Thymus (tissue), 11 donors: Measurements from ENCODE around the gene C5orf24. TPM values are rescaled to one million over a fixed set of nuclear protein-coding genes. Genes with fewer than 3 reads are reported as not detected.
"Not testable (repeated sequence)": the region's sequence is repeated elsewhere in the genome, so short reads cannot be mapped to it uniquely, and the experiment has no call there.

Experiments used
- DNase-seq, 9 donors: peaks; one replicate each; pipeline ENCODE4 v3.0.0-alpha.2; 2013; ENCODE audit warnings: low spot score in 9 of 9, low read depth in 6 of 9, missing footprints in 1 of 9
- H3K27ac ChIP-seq, 2 donors: one replicate each; pipeline ENCODE4 v1.5.1; 2013; ENCODE audit warnings: control low read depth in 1 of 2, low read depth in 1 of 2, low read length in 1 of 2, mild to moderate bottlenecking in 1 of 2, moderate library complexity in 1 of 2
- H3K27me3 ChIP-seq, 2 donors: one replicate each; pipeline ENCODE4 v1.5.1; 2013; ENCODE audit warnings: low read length in 1 of 2; ENCODE audit not compliant: control insufficient read depth in 2 of 2, insufficient read depth in 1 of 2
- H3K36me3 ChIP-seq, 2 donors: one replicate each; pipeline ENCODE4 v1.5.1; 2013; ENCODE audit warnings: low read length in 1 of 2, mild to moderate bottlenecking in 1 of 2, moderate library complexity in 1 of 2; ENCODE audit not compliant: control insufficient read depth in 2 of 2, insufficient read depth in 2 of 2
- H3K4me1 ChIP-seq, 2 donors: one replicate each; pipeline ENCODE4 v1.5.1; 2013; ENCODE audit warnings: low read length in 2 of 2; ENCODE audit not compliant: control insufficient read depth in 2 of 2, insufficient read depth in 2 of 2
- H3K4me3 ChIP-seq, 2 donors: one replicate each; pipeline ENCODE4 v1.5.1; 2013; ENCODE audit warnings: low read length in 2 of 2, control low read depth in 1 of 2, mild to moderate bottlenecking in 1 of 2
- H3K9me3 ChIP-seq, 2 donors: one replicate each; pipeline ENCODE4 v1.5.1; 2013; ENCODE audit warnings: low read length in 1 of 2, mild to moderate bottlenecking in 1 of 2; ENCODE audit not compliant: control insufficient read depth in 2 of 2, insufficient read depth in 1 of 2
- WGBS: extraction: QIAGEN DNeasy Blood & Tissue Kit; methylation state at CpG from one replicate; pipeline ENCODE4 v1.1.7; 2013; 5-methylcytosine and 5-hydroxymethylcytosine counted together
- polyA plus RNA-seq: library from polyadenylated mRNA; stranded (reverse); fragments of 200-250 nt; gene quantifications from one replicate; pipeline ENCODE4 v1.2.3, GENCODE V29; 2013
- total RNA-seq: library from RNA; stranded (reverse); fragments of 120-200 nt; gene quantifications from one replicate; pipeline ENCODE4 v1.2.4, GENCODE V29; 2013
- donor health status: healthy.

C5orf24 gene
- total and polyA plus RNA-seq, 2 donors: 11.7 to 22.4 TPM

DNA sequence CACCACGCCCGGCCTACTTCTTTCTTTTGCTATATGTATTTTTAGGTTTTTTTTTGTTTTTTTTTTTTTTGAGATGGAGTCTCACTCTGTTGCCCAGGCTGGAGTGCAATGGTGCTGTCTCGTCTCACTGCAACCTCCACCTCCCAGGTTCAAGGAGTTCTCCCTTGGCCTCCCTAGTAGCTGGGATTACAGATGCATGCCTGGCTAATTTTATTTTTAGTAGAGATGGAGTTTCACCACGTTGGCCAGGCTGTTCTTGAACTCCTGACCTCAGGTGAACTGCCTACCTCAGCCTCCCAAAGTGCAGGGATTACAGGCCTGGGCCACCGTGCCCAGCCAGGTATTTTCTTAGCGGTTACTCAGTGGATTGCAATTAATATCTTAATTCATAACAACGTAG, 23.9 kb upstream of the C5orf24 start:
- Histone ChIP-seq H3K4me3 (no peak overlapping the region), H3K27me3 (no peaks in the 10 kb centered on the region), H3K4me1 (no peaks in the 10 kb centered on the region), H3K9me3 (no peaks in the 10 kb centered on the region), H3K27ac (no peak overlapping the region), H3K36me3 (peaks cover 47 to 78% of the 10 kb centered on the region in 2 donors)
- no peak for DNase-seq
- 97% methylated on average over 7 of the region's 7 CpGs for WGBS

- Histone ChIP-seq H3K36me3 (peaks cover 37 to 69% of the 10 kb centered on the region in 2 donors), H3K27me3 (no peaks in the 10 kb centered on the region), H3K27ac (no peak overlapping the region), H3K9me3 (no peaks in the 10 kb centered on the region), H3K4me3 (no peak overlapping the region), H3K4me1 (no peaks in the 10 kb centered on the region)
- WGBS: 97% methylated on average over 1 of the region's 1 CpG
- DNase-seq: no peak
These were observed 21.1 kb upstream of the C5orf24 start for GRCh38 chr5:134824681-134825080.

DNA sequence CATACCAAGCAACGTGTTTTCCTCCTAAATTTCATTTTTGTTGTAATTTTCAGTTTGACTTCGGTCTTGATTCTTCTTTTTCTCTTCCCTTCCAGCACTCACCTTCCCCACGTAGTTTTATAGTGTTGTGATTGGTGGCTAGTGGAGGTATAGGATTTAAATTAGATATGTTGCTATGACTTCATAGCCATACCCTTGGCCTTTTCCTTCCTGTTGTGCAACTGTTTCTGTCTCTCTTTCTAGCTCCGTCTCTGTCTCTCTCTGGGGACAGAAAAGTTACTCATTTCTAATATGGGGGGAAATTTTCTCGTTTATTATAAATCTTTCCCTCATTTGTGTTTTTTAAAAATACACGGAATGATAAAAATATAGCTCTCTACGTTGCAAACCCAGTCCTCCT, 20.6 kb upstream of the C5orf24 start:
- H3K27me3 ChIP-seq: no peaks in the 10 kb centered on the region
- DNase-seq: no peak
- H3K4me3 ChIP-seq: no peak overlapping the region
- no peaks in the 10 kb centered on the region for H3K4me1 ChIP-seq
- H3K36me3 ChIP-seq: peaks cover 32 to 65% of the 10 kb centered on the region in 2 donors
- no peak overlapping the region for H3K27ac ChIP-seq
- 97% methylated on average over 7 of the region's 7 CpGs for WGBS
- H3K9me3 ChIP-seq: no peaks in the 10 kb centered on the region

- Histone ChIP-seq H3K9me3 (no peaks in the 10 kb centered on the region), H3K4me1 (no peaks in the 10 kb centered on the region), H3K27ac (no peak overlapping the region), H3K27me3 (no peaks in the 10 kb centered on the region), H3K36me3 (peaks cover 20 to 44% of the 10 kb centered on the region in 2 donors), H3K4me3 (no peak overlapping the region)
- DNase-seq: no peak
- WGBS: 95% methylated on average over 3 of the region's 3 CpGs
These were observed 12.3 kb upstream of the C5orf24 start for GRCh38 chr5:134833340-134834032.

GRCh38 chr5:134835623-134836022, 10.1 kb upstream of the C5orf24 start:
- H3K27ac ChIP-seq: no peak overlapping the region

DNA sequence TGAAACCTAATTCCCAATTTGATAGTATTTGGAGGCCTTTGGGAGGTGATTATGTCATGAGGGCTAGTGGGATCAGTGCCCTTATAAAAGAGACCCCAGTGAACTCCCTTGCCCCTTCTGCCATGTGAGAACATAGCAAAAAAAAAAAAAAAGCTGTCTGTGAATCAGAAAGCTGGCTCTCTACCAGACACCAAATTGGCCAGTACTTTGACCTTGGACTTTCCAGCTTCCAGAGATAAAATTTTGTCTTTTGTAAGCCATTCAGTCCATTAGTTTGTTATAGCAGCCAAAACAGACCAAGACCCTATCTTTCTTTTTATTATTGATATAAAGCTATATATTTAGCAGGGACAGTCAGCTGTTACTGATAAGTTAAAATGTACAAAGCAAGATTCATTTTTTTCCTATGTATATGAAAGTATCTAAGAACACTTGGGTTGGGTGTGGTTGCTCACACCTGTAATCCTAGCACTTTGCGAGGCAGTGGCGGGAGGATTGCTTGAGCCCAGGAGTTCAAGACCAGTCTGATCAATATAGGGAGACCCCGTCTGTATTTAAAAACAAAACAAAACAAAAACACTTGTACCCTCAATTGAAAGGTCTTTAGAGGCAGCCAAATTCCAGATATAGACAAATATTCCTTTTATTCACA, 8.1 kb upstream of the C5orf24 start:
- 98% methylated on average over 3 of the region's 3 CpGs for WGBS
- Histone ChIP-seq H3K4me1 (no peaks in the 10 kb centered on the region), H3K27ac (no peak overlapping the region), H3K27me3 (no peaks in the 10 kb centered on the region), H3K36me3 (peaks cover 29 to 55% of the 10 kb centered on the region in 2 donors), H3K4me3 (no peak overlapping the region), H3K9me3 (no peaks in the 10 kb centered on the region)
- no peak for DNase-seq

More at GRCh38 chr5:134835623-134836022, 10.1 kb upstream of the C5orf24 start:
- Histone ChIP-seq H3K36me3 (peaks cover 25 to 55% of the 10 kb centered on the region in 2 donors), H3K4me1 (no peaks in the 10 kb centered on the region), H3K9me3 (no peaks in the 10 kb centered on the region), H3K27me3 (no peaks in the 10 kb centered on the region), H3K4me3 (no peak overlapping the region)
- DNase-seq: no peak
- WGBS: 98% methylated on average over 2 of the region's 2 CpGs

- DNase-seq, H3K27ac ChIP-seq, H3K27me3 ChIP-seq, H3K4me3 ChIP-seq, H3K4me1 ChIP-seq, H3K9me3 ChIP-seq: not testable (repeated sequence)
- WGBS: 97% methylated on average over 9 of the region's 9 CpGs
- H3K36me3 ChIP-seq: peaks cover 29 to 48% of the 10 kb centered on the region in 2 donors
These were observed 7.4 kb upstream of the C5orf24 start for GRCh38 chr5:134838361-134838760.

DNA sequence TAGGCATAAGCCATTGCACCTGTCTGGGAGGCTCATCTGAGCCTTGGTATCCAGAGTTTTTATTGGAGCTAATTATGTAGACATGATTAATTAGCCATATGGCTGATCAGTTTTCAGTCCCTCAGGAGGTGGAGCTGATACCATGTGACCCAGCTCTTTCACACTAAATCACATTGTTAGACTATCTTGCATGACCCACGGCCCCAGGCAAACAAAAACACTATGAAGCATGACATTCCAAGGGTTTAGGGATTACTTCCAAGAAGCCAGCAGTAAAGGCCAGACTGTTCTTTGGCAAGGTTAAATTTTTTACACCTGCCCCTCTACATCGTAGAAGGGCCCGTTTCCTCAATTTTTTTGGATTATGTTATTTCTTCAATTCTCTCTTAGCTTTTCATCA, 5.0 kb upstream of the C5orf24 start:
- 97% methylated on average over 3 of the region's 3 CpGs for WGBS
- H3K9me3 ChIP-seq: no peaks in the 10 kb centered on the region

GRCh38 chr5:134844252-134844651, 1.5 kb upstream of the C5orf24 start:
- DNase-seq: no peak
- no peaks in the 10 kb centered on the region for H3K27me3 ChIP-seq
- peaks cover 20 to 23% of the 10 kb centered on the region in 2 donors for H3K36me3 ChIP-seq
- H3K9me3 ChIP-seq: no peaks in the 10 kb centered on the region
- no peak overlapping the region for H3K27ac ChIP-seq
- H3K4me3 ChIP-seq: no peak overlapping the region
- peaks cover 10 to 14% of the 10 kb centered on the region in 2 donors for H3K4me1 ChIP-seq
- 100% methylated on average over 1 of the region's 1 CpG for WGBS

More for the DNA sequence above, 5.0 kb upstream of the C5orf24 start:
- no peak overlapping the region for H3K4me3 ChIP-seq
- H3K27ac ChIP-seq: no peak overlapping the region
- H3K4me1 ChIP-seq: peaks cover 4 to 7% of the 10 kb centered on the region in 2 donors
- no peaks in the 10 kb centered on the region for H3K27me3 ChIP-seq
- DNase-seq: no peak
- peaks cover 15 to 34% of the 10 kb centered on the region in 2 donors for H3K36me3 ChIP-seq
